A673 (cell line): Measurements from ENCODE around the gene SULT1E1.

Source experiments
- EZH2 ChIP-seq: fragments of 200-600 bp; sonication (generic); IDR thresholded peaks from 2 replicates; pipeline ENCODE4 v1.6.1; 2017; ENCODE audit warnings: borderline replicate concordance, low read depth, mild to moderate bottlenecking, mixed read lengths, antibody characterized with exemption, low read length; ENCODE audit not compliant: poor library complexity, severe bottlenecking
- TF ChIP-seq, protein P1 (sequence below): fragments of 300-800, 200-600 bp; sonication (generic); conservative IDR thresholded peaks from 2 replicates; pipeline ENCODE4 v1.5.1; 2017; ENCODE audit warnings: low read depth, mild to moderate bottlenecking, antibody characterized with exemption, low read length, moderate library complexity, mixed read lengths

DNA sequence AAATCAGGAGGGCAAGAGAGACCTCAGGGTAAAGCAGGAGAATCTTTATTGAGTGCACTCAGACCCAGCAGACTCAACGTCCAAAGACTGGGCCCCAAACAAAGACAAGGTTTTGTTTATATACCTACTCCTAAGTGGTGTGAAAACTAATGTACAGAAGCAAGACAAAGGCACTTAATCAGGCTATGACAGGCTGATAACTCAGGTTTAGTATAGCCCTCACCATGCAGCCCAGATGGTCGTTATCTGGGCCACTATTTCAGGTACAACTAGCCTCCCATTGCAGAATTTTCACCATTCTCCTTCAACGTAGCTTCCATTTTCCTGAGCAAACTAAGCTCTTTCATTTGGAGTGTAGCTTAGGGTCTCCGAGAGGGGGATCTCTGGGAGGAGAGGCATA lies 36.9 kb downstream of the SULT1E1 start:
- TF ChIP-seq, protein P1, sequence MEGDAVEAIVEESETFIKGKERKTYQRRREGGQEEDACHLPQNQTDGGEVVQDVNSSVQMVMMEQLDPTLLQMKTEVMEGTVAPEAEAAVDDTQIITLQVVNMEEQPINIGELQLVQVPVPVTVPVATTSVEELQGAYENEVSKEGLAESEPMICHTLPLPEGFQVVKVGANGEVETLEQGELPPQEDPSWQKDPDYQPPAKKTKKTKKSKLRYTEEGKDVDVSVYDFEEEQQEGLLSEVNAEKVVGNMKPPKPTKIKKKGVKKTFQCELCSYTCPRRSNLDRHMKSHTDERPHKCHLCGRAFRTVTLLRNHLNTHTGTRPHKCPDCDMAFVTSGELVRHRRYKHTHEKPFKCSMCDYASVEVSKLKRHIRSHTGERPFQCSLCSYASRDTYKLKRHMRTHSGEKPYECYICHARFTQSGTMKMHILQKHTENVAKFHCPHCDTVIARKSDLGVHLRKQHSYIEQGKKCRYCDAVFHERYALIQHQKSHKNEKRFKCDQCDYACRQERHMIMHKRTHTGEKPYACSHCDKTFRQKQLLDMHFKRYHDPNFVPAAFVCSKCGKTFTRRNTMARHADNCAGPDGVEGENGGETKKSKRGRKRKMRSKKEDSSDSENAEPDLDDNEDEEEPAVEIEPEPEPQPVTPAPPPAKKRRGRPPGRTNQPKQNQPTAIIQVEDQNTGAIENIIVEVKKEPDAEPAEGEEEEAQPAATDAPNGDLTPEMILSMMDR: no peak
- no peak for TF ChIP-seq EZH2
